ENCODE results near the gene KIAA1671.

DNA sequence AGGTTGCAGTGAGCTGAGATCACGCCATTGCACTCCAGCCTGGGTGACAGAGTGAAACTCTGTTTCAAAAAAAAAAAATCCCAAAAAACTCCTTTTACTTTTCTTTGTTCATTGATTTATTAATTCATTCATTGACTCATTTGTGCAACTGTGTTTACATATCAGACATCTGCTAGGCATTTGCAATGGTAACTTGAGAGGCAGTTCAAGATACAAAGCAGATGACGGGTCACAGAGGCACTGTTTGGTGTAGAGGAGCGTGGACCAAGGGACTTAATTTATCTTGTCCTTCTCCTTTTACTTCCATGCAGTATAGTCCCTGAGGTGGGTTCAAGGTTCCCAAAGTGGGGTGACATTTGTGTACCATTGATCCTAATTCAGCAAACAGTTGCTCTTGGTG, 71.4 kb downstream of the KIAA1671 start:
- TF ChIP-seq, protein P1, sequence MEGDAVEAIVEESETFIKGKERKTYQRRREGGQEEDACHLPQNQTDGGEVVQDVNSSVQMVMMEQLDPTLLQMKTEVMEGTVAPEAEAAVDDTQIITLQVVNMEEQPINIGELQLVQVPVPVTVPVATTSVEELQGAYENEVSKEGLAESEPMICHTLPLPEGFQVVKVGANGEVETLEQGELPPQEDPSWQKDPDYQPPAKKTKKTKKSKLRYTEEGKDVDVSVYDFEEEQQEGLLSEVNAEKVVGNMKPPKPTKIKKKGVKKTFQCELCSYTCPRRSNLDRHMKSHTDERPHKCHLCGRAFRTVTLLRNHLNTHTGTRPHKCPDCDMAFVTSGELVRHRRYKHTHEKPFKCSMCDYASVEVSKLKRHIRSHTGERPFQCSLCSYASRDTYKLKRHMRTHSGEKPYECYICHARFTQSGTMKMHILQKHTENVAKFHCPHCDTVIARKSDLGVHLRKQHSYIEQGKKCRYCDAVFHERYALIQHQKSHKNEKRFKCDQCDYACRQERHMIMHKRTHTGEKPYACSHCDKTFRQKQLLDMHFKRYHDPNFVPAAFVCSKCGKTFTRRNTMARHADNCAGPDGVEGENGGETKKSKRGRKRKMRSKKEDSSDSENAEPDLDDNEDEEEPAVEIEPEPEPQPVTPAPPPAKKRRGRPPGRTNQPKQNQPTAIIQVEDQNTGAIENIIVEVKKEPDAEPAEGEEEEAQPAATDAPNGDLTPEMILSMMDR (IDR thresholded peaks at IDR 0.05; ENCODE audit: insufficient read depth, low read length, poor library complexity, severe bottlenecking) = no peak
- TF ChIP-seq EZH2phosphoT487 (conservative IDR thresholded peaks at IDR 0.05; ENCODE audit: low read length) = no peak

Measured in SU-DHL-6 (cell line).